NB4 (cell line): Measurements from ENCODE around the gene ABHD10.

Experiments used
- MYC ChIP-seq: IDR thresholded peaks from 2 replicates; pipeline ENCODE4 v1.6.1; 2011; ENCODE audit warnings: low read depth, low read length
- POLR2A ChIP-seq: IDR thresholded peaks from 2 replicates; pipeline ENCODE4 v1.6.1; 2011; ENCODE audit warnings: mild to moderate bottlenecking; ENCODE audit not compliant: insufficient read length; ENCODE audit errors: extremely low read depth
- TF ChIP-seq, protein P1 (sequence below): IDR thresholded peaks from one replicate; pipeline ENCODE4 v1.5.1; 2012; ENCODE audit warnings: low read depth, low read length
- TF ChIP-seq, protein P2 (sequence below): IDR thresholded peaks from 2 replicates; pipeline ENCODE4 v1.6.1; 2011; ENCODE audit warnings: low read depth, low read length

DNA sequence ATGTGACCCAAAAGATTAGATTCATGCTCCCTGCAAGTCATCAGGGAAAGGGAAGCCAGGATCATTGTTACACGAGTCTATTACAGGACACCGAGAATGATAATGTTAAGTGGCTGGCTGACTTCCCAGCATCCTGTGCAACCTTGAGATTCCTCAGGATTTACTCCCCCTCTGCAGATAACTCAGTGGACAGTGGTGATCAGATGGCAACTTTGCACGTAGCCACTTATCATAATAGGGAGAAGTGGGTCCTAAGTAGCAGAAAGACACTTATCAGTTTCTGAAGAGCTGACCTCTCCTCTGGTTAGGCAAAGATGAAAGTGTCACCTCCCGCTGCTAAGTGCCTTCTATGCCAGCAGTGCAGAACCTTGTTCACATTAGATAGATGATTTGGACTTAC is 49.0 kb downstream of the ABHD10 start:
- TF ChIP-seq, protein P1, sequence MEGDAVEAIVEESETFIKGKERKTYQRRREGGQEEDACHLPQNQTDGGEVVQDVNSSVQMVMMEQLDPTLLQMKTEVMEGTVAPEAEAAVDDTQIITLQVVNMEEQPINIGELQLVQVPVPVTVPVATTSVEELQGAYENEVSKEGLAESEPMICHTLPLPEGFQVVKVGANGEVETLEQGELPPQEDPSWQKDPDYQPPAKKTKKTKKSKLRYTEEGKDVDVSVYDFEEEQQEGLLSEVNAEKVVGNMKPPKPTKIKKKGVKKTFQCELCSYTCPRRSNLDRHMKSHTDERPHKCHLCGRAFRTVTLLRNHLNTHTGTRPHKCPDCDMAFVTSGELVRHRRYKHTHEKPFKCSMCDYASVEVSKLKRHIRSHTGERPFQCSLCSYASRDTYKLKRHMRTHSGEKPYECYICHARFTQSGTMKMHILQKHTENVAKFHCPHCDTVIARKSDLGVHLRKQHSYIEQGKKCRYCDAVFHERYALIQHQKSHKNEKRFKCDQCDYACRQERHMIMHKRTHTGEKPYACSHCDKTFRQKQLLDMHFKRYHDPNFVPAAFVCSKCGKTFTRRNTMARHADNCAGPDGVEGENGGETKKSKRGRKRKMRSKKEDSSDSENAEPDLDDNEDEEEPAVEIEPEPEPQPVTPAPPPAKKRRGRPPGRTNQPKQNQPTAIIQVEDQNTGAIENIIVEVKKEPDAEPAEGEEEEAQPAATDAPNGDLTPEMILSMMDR: no peak
- TF ChIP-seq POLR2A (no peak), MYC (no peak)
- TF ChIP-seq, protein P2, sequence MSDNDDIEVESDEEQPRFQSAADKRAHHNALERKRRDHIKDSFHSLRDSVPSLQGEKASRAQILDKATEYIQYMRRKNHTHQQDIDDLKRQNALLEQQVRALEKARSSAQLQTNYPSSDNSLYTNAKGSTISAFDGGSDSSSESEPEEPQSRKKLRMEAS: no peak
